GM12878 (cell line): ENCODE results near the gene PPM1A. TPM values are rescaled to one million over a fixed set of nuclear protein-coding genes. Genes with fewer than 3 reads are reported as not detected.

Experiments
- BACH1 ChIP-seq: fragments of 450-650 bp; IDR thresholded peaks from 2 replicates; pipeline ENCODE4 v1.6.1; 2017; ENCODE audit warnings: mild to moderate bottlenecking, borderline replicate concordance
- BCL11A ChIP-seq: IDR thresholded peaks from 2 replicates; pipeline ENCODE4 v1.6.1; 2011; ENCODE audit warnings: low read depth, low read length
- BCLAF1 ChIP-seq: fragments of 450-650 bp; IDR thresholded peaks from 2 replicates; pipeline ENCODE4 v1.6.1; 2017; ENCODE audit warnings: antibody characterized with exemption, mild to moderate bottlenecking, moderate library complexity
- BMI1 ChIP-seq: fragments of 450-650 bp; IDR thresholded peaks from 2 replicates; pipeline ENCODE4 v1.6.1; 2016; ENCODE audit warnings: mild to moderate bottlenecking, moderate library complexity, borderline replicate concordance
- GATAD2B ChIP-seq: fragments of 450-650 bp; conservative IDR thresholded peaks from 2 replicates; pipeline ENCODE4 v1.6.1; 2017; ENCODE audit warnings: low read depth, mild to moderate bottlenecking, moderate library complexity
- HCFC1 ChIP-seq: fragments of 150-350 bp; IDR thresholded peaks from 2 replicates; pipeline ENCODE4 v1.6.1; 2014; ENCODE audit warnings: low read length
- IKZF1 ChIP-seq: fragments of 450-650 bp; conservative IDR thresholded peaks from 2 replicates; pipeline ENCODE4 v1.6.1; 2017; ENCODE audit warnings: antibody characterized with exemption, mild to moderate bottlenecking
- LARP7 ChIP-seq: fragments of 450-650 bp; IDR thresholded peaks from 2 replicates; pipeline ENCODE4 v1.6.1; 2017; ENCODE audit warnings: mild to moderate bottlenecking
- PBX3 ChIP-seq: IDR thresholded peaks from 2 replicates; pipeline ENCODE4 v1.6.1; 2011; ENCODE audit warnings: mild to moderate bottlenecking, low read depth, low read length, moderate library complexity; ENCODE audit not compliant: insufficient replicate concordance
- RUNX3 ChIP-seq: IDR thresholded peaks from 2 replicates; pipeline ENCODE4 v1.6.1; 2012; ENCODE audit warnings: low read length, inconsistent platforms
- SMC3 ChIP-seq: IDR thresholded peaks from 2 replicates; pipeline ENCODE4 v1.6.1; 2011; ENCODE audit warnings: low read length, improper control_type of control experiment, borderline replicate concordance
- TBL1XR1 ChIP-seq: IDR thresholded peaks from 2 replicates; pipeline ENCODE4 v1.6.1; 2012; ENCODE audit warnings: low read depth, low read length, improper control_type of control experiment
- TCF7 ChIP-seq: IDR thresholded peaks from 2 replicates; pipeline ENCODE4 v1.6.1; 2014; ENCODE audit warnings: antibody characterized with exemption, borderline replicate concordance
- ZBTB33 ChIP-seq: fragments of 450-650 bp; IDR thresholded peaks from 2 replicates; pipeline ENCODE4 v1.6.1; 2017; ENCODE audit warnings: mild to moderate bottlenecking
- polyA plus RNA-seq, 11 experiments: library from polyadenylated mRNA; depleted of rRNA in 4 of 11; unstranded in 6 of 11; stranded (reverse) in 5 of 11; fragments of >200 nt; fragmentation: Nextera tagmentation in 4 of 11; fragmentation: Illumina TruSeq in 1 of 11; extraction: Ambion mirVana in 4 of 11; extraction: Trizol in 1 of 11; gene quantifications; 1 replicate in 1 of 11; 2 replicates in 10 of 11; pipeline versions ENCODE4 v1.2.1 to v1.2.3, GENCODE V29; 2011 to 2016; ENCODE audit warnings: inconsistent platforms in 2 of 11, missing spikeins in 2 of 11, low read depth in 1 of 11
- total RNA-seq, 4 experiments: library from RNA; depleted of rRNA in 3 of 4; stranded (reverse); fragments of >200 nt in 3 of 4; fragmentation: Illumina TruSeq in 1 of 4; extraction: Trizol in 1 of 4; gene quantifications; 2 replicates each; pipeline versions ENCODE4 v1.2.1 to v1.2.3, GENCODE V29; 2013 to 2021
- TF ChIP-seq, protein P1 (sequence below): fragments of 450-650 bp; IDR thresholded peaks from 2 replicates; pipeline ENCODE4 v1.6.1; 2017; ENCODE audit warnings: mild to moderate bottlenecking, low read depth, inconsistent platforms; ENCODE audit not compliant: poor library complexity, severe bottlenecking
- TF ChIP-seq, protein P2 (sequence below): fragments of 150-350 bp; IDR thresholded peaks from 2 replicates; pipeline ENCODE4 v1.6.1; 2014; ENCODE audit warnings: mild to moderate bottlenecking, low read depth, low read length
- TF ChIP-seq, protein P3 (sequence below): fragments of 450-650 bp; conservative IDR thresholded peaks from 2 replicates; pipeline ENCODE4 v1.6.1; 2017; ENCODE audit warnings: mild to moderate bottlenecking, moderate library complexity

The PPM1A gene
- total and polyA plus RNA-seq, 10 of the 15 experiments (the other 5 are each of a cell fraction or from before 2014, with no cell fraction given), result 16.8 to 124 (median 47.0) TPM

DNA sequence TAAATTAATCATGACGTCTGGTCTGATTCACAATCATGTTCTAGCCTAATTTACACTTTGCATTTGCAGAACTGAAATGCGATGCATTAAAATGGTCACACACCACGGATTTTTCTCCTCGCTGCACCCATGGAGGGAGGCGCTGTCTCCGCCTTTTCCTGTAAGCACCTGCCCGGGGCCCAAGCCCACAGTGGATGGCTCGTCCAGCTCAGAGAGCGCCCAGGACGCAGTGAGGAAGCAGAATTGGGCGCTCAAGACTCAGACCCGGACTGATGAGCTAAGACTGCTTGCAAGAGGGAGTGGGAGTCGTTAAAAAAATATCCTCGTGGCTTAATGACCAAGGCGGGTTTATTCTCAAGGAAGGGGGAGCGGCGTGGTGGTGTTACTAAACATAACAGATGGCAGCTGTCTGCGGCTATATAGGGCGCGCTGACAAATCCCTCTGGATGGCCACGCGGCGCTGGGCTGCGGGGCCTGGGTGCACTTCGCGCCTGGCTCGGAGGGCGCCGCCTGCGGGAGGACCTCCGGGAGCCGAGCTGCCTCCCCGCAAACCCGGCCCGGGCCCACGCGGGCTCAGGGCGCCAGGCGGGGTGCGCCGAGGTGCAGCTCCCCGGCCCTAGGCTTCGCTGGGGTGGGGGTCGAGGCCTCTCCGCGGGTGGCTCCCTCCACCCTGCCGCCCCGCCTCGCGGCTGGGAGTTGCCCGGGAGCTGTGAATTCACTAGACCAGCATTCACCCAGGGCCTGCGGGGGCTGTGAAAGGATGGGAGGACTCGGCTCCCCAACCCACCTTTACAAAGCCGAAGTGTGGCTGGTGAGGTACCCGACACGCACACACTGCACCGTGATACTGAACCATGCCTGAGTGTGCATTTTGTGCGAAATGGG lies 78.7 kb downstream of the PPM1A start (continued):
- TF ChIP-seq BCLAF1 (no peak), TCF7 (no peak), BMI1 (no peak), ZBTB33 (no peak), PBX3 (no peak), TBL1XR1 (no peak), IKZF1 (peak; percentile 80), LARP7 (peak; percentile 96), HCFC1 (peak; percentile 27; the same call in 1 of the 2 replicates), SMC3 (no peak), GATAD2B (peak; percentile 94), RUNX3 (0 out of 2 replicates have a peak, but pooled peaks have one; percentile 2), BCL11A (no peak), BACH1 (no peak)
- TF ChIP-seq, protein P1, sequence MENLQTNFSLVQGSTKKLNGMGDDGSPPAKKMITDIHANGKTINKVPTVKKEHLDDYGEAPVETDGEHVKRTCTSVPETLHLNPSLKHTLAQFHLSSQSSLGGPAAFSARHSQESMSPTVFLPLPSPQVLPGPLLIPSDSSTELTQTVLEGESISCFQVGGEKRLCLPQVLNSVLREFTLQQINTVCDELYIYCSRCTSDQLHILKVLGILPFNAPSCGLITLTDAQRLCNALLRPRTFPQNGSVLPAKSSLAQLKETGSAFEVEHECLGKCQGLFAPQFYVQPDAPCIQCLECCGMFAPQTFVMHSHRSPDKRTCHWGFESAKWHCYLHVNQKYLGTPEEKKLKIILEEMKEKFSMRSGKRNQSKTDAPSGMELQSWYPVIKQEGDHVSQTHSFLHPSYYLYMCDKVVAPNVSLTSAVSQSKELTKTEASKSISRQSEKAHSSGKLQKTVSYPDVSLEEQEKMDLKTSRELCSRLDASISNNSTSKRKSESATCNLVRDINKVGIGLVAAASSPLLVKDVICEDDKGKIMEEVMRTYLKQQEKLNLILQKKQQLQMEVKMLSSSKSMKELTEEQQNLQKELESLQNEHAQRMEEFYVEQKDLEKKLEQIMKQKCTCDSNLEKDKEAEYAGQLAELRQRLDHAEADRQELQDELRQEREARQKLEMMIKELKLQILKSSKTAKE, result no peak
- TF ChIP-seq, protein P2, sequence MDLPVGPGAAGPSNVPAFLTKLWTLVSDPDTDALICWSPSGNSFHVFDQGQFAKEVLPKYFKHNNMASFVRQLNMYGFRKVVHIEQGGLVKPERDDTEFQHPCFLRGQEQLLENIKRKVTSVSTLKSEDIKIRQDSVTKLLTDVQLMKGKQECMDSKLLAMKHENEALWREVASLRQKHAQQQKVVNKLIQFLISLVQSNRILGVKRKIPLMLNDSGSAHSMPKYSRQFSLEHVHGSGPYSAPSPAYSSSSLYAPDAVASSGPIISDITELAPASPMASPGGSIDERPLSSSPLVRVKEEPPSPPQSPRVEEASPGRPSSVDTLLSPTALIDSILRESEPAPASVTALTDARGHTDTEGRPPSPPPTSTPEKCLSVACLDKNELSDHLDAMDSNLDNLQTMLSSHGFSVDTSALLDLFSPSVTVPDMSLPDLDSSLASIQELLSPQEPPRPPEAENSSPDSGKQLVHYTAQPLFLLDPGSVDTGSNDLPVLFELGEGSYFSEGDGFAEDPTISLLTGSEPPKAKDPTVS, result no peak
- TF ChIP-seq, protein P3, sequence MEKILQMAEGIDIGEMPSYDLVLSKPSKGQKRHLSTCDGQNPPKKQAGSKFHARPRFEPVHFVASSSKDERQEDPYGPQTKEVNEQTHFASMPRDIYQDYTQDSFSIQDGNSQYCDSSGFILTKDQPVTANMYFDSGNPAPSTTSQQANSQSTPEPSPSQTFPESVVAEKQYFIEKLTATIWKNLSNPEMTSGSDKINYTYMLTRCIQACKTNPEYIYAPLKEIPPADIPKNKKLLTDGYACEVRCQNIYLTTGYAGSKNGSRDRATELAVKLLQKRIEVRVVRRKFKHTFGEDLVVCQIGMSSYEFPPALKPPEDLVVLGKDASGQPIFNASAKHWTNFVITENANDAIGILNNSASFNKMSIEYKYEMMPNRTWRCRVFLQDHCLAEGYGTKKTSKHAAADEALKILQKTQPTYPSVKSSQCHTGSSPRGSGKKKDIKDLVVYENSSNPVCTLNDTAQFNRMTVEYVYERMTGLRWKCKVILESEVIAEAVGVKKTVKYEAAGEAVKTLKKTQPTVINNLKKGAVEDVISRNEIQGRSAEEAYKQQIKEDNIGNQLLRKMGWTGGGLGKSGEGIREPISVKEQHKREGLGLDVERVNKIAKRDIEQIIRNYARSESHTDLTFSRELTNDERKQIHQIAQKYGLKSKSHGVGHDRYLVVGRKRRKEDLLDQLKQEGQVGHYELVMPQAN, result 0 out of 2 replicates have a peak, but pooled peaks have one; percentile 64
